GM21360 (cell line): Measurements from ENCODE around the gene CLDND2.
A peak's percentile ranks its signal among the peaks of the same experiment; 100 is the strongest.

Experiments used
- ATAC-seq: cut with Tn5 transposase; IDR thresholded peaks from one replicate; pipeline ENCODE4 v1.9.1; 2021; ENCODE audit warnings: mild to moderate bottlenecking, moderate library complexity; ENCODE audit not compliant: unreplicated experiment

CLDND2 gene

DNA sequence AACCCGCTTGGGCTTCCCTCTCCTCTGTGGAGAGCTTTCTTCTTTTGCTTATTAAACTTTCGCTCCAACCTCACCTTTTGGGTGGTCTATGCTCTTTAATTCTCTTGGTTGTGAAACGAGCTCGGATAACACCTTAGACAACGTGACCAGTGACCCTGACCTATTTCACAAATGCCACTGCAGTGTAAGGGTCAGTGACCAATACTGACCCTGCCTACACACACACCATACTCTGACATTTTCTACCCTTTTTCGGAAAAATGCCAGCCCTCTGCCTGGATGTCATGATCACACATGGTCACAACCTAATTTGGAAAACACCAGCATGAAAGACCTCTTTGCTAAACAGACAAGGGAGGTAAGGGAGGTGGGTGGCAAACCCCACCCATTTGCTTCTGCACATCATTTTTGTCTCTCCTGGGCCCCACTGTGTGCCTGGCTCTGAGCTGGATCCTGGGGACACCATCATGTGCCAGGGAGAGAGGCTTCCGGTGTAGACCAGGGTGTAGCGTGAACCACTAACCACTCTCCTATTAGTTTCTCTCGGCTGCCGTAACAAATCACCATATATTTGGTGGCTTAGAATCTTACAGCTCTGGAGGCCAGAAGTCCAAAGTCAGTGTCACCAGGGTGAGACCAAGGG lies 12.5 kb downstream of the CLDND2 start:
- ATAC-seq = no peak

GRCh38 chr19:51354742-51355148 lies 14.1 kb downstream of the CLDND2 start:
- no peak for ATAC-seq

- ATAC-seq = no peak
Observed at GRCh38 chr19:51354103-51354741, 14.6 kb downstream of the CLDND2 start.

DNA sequence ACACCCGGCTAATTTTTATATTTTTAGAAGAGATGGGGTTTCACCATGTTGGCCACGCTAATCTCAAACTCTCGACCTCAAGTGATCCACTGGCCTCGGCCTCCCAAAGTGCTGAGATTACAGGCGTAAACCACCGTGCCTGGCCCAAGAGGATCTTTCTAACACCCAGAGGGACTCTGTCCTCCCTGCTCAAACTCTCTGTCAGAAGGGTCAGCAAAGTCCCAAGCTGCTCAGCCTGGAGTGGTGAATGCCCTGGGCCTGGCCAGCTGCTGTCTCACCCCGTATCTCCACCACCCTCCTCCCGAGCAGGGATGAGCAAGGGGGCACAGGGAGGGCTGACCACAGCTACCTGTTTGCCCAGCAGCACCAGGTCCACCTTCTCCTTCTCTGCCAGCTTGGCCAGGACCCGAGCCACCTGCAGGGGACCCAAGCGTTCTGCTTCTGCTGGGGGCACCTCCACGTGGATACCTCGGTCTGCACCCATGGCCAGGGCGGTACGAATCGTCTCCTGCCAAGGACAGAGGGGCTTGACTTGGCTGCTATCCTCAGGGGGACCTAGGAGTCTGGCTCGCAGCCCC lies 15.9 kb downstream of the CLDND2 start:
- no peak for ATAC-seq

DNA sequence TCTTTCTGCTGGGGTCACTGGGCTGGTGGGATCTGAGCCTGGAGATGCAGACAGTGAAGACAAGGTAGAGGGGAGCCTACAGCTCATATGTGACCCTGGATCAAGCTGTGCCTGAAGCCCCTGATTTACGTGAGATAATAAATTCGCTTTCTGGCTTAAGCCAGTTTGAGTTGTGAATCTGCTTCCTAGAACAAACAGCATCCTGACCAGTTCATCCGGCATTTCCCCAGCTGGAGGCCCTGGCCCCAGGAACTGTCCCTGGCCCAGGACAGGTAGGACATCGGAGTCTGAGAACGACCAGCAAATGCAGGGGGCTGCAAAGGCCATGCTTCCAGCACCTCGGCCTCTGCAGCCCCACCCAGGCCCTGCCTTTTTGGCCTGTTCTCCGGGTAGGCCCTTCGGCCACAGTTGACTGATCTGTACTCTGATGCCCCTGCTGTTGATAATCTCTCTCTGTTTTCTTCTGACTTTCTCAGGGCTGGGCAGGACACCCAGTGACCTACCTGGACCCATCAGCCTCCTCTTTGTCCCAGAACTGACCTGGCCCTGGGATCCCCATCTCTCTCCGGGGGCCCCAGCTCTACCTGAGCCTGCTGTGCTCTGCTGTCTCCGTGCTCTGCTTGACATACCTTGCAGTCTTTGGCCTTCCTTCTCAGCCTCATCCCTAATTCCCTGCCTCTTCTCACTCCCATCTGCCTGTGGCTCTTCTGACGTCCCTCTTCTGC lies 17.4 kb downstream of the CLDND2 start:
- no peak for ATAC-seq

DNA sequence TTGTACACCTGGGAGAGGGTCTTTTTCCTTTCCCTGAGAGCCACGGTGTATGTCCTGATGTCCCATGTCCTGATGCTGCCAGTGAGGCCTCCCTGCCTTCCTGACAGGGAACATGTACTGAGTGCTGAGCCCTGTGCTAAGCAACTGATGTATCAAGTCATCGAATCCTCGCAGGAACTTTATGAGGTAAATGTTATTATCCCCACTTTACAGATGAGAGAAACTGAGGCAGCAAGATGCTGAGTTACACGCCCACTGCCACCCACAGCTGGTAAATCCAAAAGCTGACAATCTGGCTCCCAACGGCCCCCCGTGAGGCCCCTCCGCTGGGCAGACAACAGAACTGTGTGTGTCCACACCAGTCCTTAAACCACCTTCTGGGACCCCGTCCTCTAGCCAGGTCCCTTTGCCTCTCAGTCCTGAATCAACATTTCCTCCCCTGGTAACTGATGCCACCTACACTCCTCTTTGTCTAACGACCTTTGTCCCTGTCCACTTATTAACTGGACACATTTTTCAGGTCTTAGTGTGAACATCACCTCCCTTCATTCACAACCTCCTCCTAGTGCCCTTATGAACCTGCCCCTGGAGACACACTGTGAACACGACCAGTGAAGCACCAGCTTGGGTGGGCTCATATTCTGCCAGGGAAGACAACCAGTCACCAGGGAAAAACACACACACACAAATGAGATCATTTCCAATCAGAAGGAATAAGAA lies 21.4 kb downstream of the CLDND2 start:
- ATAC-seq = no peak

GRCh38 chr19:51346742-51347141 lies 22.1 kb downstream of the CLDND2 start:
- ATAC-seq = no peak

- no peak for ATAC-seq
Observed at GRCh38 chr19:51345076-51345620, 23.7 kb downstream of the CLDND2 start.

- ATAC-seq = no peak
Observed at GRCh38 chr19:51342631-51343569, 25.9 kb downstream of the CLDND2 start.

- no peak for ATAC-seq
Observed at GRCh38 chr19:51341976-51342580, 26.7 kb downstream of the CLDND2 start, which contains the start of gene VSIG10L. TSS of gene VSIG10L (minus strand) at chr19:51342139. CDS start at chr19:51342124, 15 bp downstream.

DNA sequence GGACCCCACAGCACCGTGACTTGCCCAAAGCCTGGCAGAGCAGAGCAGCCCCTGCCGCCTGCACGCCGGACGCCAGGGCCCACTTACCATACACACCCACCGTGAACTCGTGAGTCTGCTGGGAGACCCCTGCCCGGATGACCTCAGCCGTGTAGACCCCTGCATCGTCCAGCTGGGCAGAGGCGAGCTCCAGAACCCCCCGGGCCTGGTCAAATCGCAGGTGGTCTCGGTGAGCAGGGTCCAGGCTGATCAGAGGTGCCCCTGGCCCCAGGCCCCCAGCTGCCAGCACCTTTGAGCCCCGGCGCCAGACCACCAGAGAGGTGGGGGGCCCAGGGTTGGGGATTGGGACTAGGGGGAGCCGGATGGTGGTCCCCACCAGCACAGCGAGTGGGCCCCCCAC lies 27.7 kb downstream of the CLDND2 start:
- no peak for ATAC-seq

GRCh38 chr19:51339687-51340656 lies 28.8 kb downstream of the CLDND2 start:
- peak; percentile 66 for ATAC-seq

DNA sequence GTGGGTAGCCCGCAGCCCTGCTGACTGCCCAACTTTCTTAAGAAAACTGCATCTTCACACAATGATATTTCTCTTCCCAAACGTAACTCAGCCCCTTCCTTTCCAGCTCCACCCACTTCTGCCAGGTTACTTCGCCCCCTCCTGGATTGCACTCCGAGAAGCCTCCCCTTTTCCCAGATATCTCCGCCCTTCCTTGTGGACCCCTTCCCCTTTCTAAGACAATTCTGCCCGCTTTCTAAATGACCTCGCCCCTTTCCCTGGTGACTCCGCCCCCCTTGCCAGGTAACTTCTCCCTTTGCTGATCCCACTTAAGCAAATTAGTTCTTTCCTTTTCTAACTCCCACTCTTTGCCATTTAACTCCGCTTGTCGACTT lies 29.5 kb downstream of the CLDND2 start:
- no peak for ATAC-seq

DNA sequence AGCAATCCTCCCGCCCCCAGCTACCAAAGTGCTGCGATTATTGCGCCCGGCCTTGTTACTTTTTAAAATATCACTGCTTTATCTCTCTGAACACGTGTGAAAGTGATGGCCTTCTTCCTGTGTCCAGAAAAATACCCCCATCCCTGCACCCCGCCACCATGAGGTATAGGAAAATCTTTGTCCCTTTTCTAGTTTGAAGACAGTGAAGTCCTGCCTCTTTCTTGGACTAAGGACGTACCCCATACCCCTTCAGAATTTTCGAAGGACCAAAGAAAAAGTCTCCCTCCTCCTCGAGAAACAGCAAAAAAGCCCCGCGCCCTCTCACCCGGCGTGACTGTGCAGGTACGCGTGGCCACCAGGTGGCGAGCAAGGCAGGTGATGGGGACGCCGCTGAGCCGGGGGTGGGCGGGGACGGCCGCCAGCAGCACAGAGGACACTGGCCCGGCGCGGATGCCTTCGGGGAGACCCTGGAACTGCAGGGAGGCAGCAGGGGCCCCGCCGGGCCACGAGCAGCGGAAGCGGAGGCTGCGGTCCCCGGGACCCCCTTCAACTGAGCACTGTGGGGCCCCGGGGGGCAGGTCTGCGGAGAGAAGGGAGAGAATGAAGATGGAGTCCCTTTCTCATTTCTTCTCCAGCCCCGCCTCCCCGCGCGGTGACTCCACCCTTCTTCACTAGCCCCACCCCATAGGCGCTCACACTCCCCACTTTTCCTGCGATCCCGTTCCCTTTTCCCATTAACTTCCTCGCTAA lies 30.1 kb downstream of the CLDND2 start:
- peak; percentile 48 for ATAC-seq

- ATAC-seq = no peak
Observed at GRCh38 chr19:51337861-51338562, 30.8 kb downstream of the CLDND2 start.

GRCh38 chr19:51337141-51337860 lies 31.5 kb downstream of the CLDND2 start:
- no peak for ATAC-seq
